Stimulated activated CD4-positive, alpha-beta T cell treated with anti-CD3 and anti-CD28 coated beads, Interleukin-1b, Interleukin-23, amount 100 ng/mL, for 24 hours (primary cell): Measurements from ENCODE around the gene NXPE2.
A peak's percentile ranks its signal among the peaks of the same experiment; 100 is the strongest.

Experiments
- DNase-seq, 4 experiments: peaks; one replicate each; pipeline ENCODE4 v3.0.0-alpha.2; 2020; ENCODE audit warnings: low read depth in 4 of 4, low spot score in 1 of 4

The NXPE2 gene

GRCh38 chr11:114738954-114739353, 60.6 kb downstream of the NXPE2 start:
- peak in 1 of 4 experiments; percentile 6 for DNase-seq

- DNase-seq, result no peak
Measured at GRCh38 chr11:114745150-114745671, 66.9 kb downstream of the NXPE2 start.

GRCh38 chr11:114746013-114746412, 67.7 kb downstream of the NXPE2 start:
- no peak for DNase-seq
